Cardiac septum (tissue), 1 donor: ENCODE data around the gene ZNF766. TPM values are rescaled to one million over a fixed set of nuclear protein-coding genes. Genes with fewer than 3 reads are reported as not detected.
A peak's percentile ranks its signal among the peaks of the same experiment; 100 is the strongest.
"Not testable (repeated sequence)": the region's sequence is repeated elsewhere in the genome, so short reads cannot be mapped to it uniquely, and the experiment has no call there.

ENCODE experiments used
- DNase-seq: peaks from one replicate; pipeline ENCODE4 v3.0.0-alpha.2; 2020; ENCODE audit warnings: low spot score
- intact Hi-C: fragments of 100-400 bp; cut with DNase I; formaldehyde crosslinking; loops from one replicate; pipeline ENCODE4 v1.14.0; 2022
- long read RNA-seq: library from polyadenylated mRNA; unstranded; transcript quantifications from one replicate; pipeline ENCODE4 v2.0.0, GENCODE V29; 2021
- total RNA-seq: library from RNA; stranded (reverse); fragmentation: NEBNext Ultra II Directional; extraction: Animal tissue kit (Norgen Biotek cat#: 25700); gene quantifications from one replicate; pipeline ENCODE4 v1.2.1, GENCODE V29; 2021
- donor health status: DM: no; HTN: no; CAD: no.

ZNF766 gene
- 11.4 TPM for total RNA-seq
- long read RNA-seq, full-length matches to known transcripts: 25 of 31 reads
- long read RNA-seq, partial matches to known transcripts: 1 of 31 reads
- long read RNA-seq, other reads (novel, unspliced or antisense): 5 of 31 reads

- intact Hi-C loops: loop anchor here (10.0 kb wide), 1 partner anchor 475 kb away; no protein-coding TSS in a partner anchor
- DNase-seq: peak; percentile 98
These were observed at the start of gene ZNF766 for GRCh38 chr19:52269338-52270261. TSS of gene ZNF766 (plus strand) at chr19:52269587. CDS start at chr19:52269614, 27 bp downstream.

GRCh38 chr19:52219611-52220010 lies 49.8 kb upstream of the ZNF766 start:
- intact Hi-C loops: no loop called here
- DNase-seq: no peak

- intact Hi-C loops: no loop called here
- DNase-seq: no peak
These were observed 48.4 kb upstream of the ZNF766 start for GRCh38 chr19:52221031-52221430.

GRCh38 chr19:52221831-52222375 lies 47.5 kb upstream of the ZNF766 start:
- no peak for DNase-seq
- intact Hi-C loops: no loop called here

DNA sequence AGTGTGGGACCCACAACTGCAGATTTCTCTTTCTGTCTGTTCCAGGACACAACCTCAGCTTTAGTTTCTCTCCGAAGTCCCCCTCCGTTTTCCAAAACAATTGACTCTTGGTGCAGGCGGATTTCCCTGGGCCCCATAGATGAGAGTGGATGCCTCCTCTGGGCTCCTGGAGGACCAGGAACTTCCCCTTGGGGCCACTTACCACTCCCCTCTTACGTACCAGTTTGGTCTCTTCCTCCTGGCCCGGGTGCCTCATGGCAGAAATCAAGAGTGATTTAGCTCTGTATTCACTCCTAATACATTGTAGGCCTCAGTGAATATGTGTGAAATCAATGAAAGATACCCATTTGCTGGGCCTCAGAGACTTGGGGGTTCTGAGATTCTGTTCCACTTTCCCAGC lies 45.2 kb upstream of the ZNF766 start:
- intact Hi-C loops: no loop called here
- DNase-seq: no peak

DNA sequence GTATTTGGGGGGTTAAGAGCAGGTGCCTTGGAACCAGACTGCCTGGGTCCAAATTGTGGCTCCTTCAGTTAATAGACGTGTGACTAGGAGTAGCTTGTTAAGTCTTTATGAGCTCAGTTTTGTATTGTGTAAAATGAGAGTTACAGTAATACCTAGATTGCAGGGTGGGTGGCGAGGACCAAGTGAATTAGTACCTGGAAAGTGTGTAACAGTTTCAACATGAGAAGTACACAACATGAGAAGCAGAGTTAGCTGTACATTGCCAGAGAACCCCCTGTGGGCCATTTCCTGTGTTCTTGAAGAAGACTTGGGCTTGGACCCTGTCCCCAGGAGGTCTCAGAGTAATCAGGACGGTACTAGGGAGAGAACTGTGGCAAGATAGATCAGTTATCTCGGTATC lies 42.7 kb upstream of the ZNF766 start:
- intact Hi-C loops: no loop called here
- DNase-seq: no peak

GRCh38 chr19:52227196-52227940 lies 42.0 kb upstream of the ZNF766 start:
- DNase-seq: no peak
- intact Hi-C loops: no loop called here

DNA sequence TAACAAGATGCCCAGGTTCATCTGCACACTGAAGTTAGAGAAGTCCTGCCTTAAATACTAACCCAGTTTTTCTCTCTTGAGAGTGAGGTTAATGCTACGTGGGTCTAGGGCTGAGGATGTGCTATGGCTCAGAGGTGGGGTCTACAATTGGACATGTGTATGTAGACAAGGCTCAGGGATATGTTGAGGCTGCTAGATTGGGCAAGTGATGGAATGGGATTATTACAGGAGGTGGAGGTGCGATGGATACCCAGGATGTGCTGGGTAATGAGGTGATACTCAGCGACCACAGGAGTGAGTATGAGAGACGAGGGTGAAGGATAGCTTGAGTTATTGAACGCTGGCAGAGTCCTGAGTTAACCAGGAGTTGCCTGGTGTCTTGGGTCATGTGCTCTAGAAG lies 41.4 kb upstream of the ZNF766 start:
- no peak for DNase-seq
- intact Hi-C loops: no loop called here

DNA sequence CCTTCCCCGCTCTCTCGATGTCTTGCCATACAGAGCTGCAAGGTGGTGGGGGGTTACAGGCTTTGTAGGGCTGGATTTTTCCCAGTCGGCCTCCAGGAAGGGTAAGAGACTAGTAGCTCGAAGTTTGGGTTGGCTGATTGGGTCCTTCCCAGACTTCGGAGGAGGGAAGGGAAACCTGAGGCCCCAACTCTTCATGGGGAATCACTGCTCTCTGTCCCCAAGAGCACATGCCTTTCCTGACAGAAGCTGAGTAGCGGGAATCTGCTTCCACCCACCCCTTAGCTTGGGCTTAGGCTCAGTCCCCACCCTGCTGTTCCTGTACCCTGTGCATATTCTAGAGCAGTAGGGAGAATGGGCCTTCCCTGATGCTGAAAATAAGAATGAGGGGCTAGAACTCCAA lies 39.9 kb upstream of the ZNF766 start:
- intact Hi-C loops: no loop called here

DNA sequence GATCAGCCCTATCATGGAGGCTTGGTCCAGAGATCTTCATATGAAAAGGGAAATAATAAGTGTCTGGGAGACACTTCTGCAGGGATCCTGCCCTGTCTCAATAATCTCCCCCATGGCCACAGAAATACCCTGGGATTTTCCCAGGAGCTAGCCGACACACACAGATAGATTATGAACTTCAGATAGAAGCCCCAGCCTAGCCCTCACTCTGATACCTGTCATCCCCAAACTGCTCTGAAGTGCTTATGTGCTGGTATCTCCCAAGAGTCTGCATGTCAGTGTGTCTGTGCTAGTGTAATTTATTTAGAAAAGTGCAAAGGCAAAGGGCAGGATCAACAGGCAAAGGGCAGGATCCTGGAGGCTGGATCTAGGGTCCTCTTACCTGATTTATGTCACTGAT lies 38.7 kb upstream of the ZNF766 start:
- intact Hi-C loops: no loop called here
- no peak for DNase-seq

More for the DNA sequence above, 39.9 kb upstream of the ZNF766 start:
- no peak for DNase-seq

- intact Hi-C loops: no loop called here
- DNase-seq: no peak
These were observed 38.1 kb upstream of the ZNF766 start for GRCh38 chr19:52231154-52231910.

DNA sequence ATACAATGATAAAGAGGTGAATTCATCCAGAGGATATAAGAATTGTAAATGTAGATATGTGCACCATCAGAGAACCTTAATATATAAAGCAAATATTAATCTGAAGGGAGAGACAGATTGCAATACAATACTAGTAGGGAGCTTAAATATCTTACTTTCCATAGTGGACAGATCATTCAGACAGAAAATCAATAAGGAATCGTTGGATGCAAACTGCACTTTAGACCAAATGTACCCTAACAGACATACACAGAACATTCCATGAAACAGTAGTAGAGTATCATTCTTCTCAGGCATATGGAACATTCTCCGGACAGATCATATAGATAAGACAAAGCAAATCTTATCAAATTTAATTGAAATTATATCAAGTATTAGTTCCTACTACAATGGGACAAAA lies 35.0 kb upstream of the ZNF766 start:
- intact Hi-C loops: no loop called here
- DNase-seq: no peak

DNA sequence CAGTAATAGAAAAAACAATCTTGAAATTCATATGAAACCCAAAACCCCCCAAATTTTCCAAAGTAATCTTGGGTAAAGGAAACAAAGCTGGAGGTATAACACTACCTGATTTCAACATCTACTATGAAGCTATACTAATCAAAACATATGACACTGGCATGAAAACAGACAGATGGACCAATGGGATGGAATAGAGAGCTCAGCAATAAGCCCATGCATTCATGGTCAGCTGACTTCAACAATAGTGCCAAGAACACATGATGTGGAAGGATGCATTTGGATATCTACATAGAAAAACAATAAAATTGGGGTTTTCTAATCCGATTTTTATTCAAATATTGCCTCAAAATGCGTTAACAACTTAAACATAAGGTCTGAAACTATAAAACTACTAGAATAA lies 32.2 kb upstream of the ZNF766 start:
- DNase-seq: no peak
- intact Hi-C loops: no loop called here

DNA sequence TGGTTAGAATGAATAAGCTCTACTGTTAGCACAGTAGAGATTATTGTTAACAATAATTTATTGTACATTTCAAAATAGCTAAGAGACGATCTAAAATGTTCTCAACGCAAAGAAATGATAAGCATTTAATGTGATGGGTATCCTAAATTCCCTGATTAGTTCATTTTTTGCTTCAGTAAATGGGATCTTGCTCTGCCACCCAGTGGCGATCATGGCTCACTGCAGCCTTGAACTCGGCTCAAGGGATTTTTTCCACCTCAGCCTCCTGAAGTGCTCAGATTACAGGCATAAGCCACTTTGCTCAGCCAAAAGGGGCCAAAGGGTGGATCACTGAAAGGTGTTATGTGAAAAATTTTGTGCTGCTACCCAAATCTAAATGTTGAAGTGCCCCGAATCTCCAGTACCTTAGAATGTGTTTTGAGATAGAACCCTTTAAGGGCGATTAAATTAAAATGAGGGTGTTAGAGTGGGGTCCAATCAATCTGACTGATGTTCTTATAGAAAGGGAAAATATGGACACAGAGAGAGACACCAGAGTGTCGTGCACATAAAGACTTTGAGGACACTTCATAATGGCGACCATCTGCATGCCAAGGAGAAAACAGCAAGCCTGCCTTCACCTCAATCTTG lies 31.5 kb upstream of the ZNF766 start:
- DNase-seq: no peak
- intact Hi-C loops: loop anchor here (1.0 kb wide), 1 partner anchor 99 kb away; the partner anchor contains the start of gene ZNF616

- no peak for DNase-seq
- intact Hi-C loops: no loop called here
These were observed 25.4 kb upstream of the ZNF766 start for GRCh38 chr19:52244021-52244420.

- intact Hi-C loops: no loop called here
- no peak for DNase-seq
These were observed 21.1 kb upstream of the ZNF766 start for GRCh38 chr19:52248241-52248640.

GRCh38 chr19:52258426-52258825 lies 11.0 kb upstream of the ZNF766 start:
- DNase-seq: no peak
- intact Hi-C loops: no loop called here

- intact Hi-C loops: loop anchor here (10.0 kb wide), 1 partner anchor 479 kb away; no protein-coding TSS in a partner anchor
- DNase-seq: not testable (repeated sequence)
These were observed 3.8 kb upstream of the ZNF766 start for GRCh38 chr19:52265556-52265955.
